ENCODE results near the gene NUP85.
"Not testable (repeated sequence)": the region's sequence is repeated elsewhere in the genome, so short reads cannot be mapped to it uniquely, and the experiment has no call there.

NUP85 gene

GRCh38 chr17:75245011-75245410 lies 39.5 kb downstream of the NUP85 start:
- Histone ChIP-seq H3K27me3 (ENCODE audit: insufficient read depth, low read length) (no peaks in the 10 kb centered on the region), H3K27ac (ENCODE audit: low read length) (no peak overlapping the region), H3K36me3 (ENCODE audit: insufficient read depth, low read depth, low read length) (peaks cover 63% of the 10 kb centered on the region), H3K9ac (ENCODE audit: low read depth, low read length) (no peak overlapping the region), H3K4me1 (ENCODE audit: insufficient read depth, low read length) (peaks cover 4% of the 10 kb centered on the region), H3K4me3 (ENCODE audit: low read length) (no peak overlapping the region), H3K9me3 (ENCODE audit: insufficient read depth, low read depth, low read length) (no peaks in the 10 kb centered on the region)

GRCh38 chr17:75246404-75246803 lies 40.9 kb downstream of the NUP85 start:
- H3K9ac ChIP-seq (ENCODE audit: low read depth, low read length) = no peak overlapping the region
- peaks cover 4% of the 10 kb centered on the region for H3K4me1 ChIP-seq (ENCODE audit: insufficient read depth, low read length)

DNA sequence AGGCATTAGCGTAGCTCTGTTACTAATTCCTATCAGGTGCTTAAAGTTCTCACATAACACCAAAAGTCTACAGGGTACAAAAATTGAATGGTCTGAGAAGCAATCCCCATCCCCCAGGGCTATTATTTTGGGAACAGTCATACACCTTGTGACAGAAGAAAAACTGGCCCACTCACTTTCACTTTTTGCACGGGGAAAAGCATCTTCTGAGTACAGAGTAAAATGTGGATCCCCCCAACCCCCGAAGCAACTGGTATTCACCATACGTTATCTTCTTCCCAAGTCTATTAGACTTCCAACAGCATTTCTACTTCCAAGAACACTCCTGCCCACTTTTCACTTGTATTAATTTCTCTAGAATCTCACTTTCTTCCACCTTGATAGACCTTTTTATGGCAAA lies 44.1 kb downstream of the NUP85 start:
- H3K9ac ChIP-seq (ENCODE audit: low read depth, low read length) = no peak overlapping the region
- peaks cover 7% of the 10 kb centered on the region for H3K4me1 ChIP-seq (ENCODE audit: insufficient read depth, low read length)
- no peaks in the 10 kb centered on the region for H3K27me3 ChIP-seq (ENCODE audit: insufficient read depth, low read length)
- H3K4me3 ChIP-seq (ENCODE audit: low read length) = no peak overlapping the region
- no peak overlapping the region for H3K27ac ChIP-seq (ENCODE audit: low read length)
- H3K36me3 ChIP-seq (ENCODE audit: insufficient read depth, low read depth, low read length) = peaks cover 24% of the 10 kb centered on the region
- H3K9me3 ChIP-seq (ENCODE audit: insufficient read depth, low read depth, low read length) = no peaks in the 10 kb centered on the region

More at GRCh38 chr17:75246404-75246803, 40.9 kb downstream of the NUP85 start:
- H3K27me3 ChIP-seq (ENCODE audit: insufficient read depth, low read length) = no peaks in the 10 kb centered on the region
- no peaks in the 10 kb centered on the region for H3K9me3 ChIP-seq (ENCODE audit: insufficient read depth, low read depth, low read length)
- peaks cover 54% of the 10 kb centered on the region for H3K36me3 ChIP-seq (ENCODE audit: insufficient read depth, low read depth, low read length)
- H3K27ac ChIP-seq (ENCODE audit: low read length) = no peak overlapping the region
- no peak overlapping the region for H3K4me3 ChIP-seq (ENCODE audit: low read length)

DNA sequence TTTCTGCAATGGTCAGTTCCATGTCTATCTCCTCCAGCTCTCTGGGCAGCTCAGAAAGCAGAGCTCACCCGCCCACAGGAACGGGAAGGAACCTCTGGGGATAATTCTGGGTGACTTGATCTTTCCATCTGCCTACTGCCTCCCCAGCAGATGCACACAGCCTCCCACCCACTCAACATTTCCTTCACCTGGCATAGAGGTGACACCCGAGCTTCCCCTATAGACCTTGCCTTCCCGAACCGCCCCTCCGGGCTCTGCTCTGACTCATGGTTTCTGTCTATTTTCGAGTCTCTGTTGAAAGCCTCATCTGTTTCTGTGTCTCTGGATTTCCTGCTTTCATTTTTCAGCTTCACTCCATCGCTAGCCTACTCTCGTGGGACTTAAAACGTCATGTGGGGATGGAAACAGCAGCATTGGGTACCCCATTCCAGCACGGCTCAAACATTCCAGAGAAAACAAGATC lies 44.6 kb downstream of the NUP85 start:
- no peaks in the 10 kb centered on the region for H3K9me3 ChIP-seq (ENCODE audit: insufficient read depth, low read depth, low read length)
- no peak overlapping the region for H3K27ac ChIP-seq (ENCODE audit: low read length)
- no peaks in the 10 kb centered on the region for H3K27me3 ChIP-seq (ENCODE audit: insufficient read depth, low read length)
- H3K9ac ChIP-seq (ENCODE audit: low read depth, low read length) = peak overlapping the region; percentile 48; the same call in 1 of the 2 replicates
- peaks cover 19% of the 10 kb centered on the region for H3K36me3 ChIP-seq (ENCODE audit: insufficient read depth, low read depth, low read length)
- H3K4me1 ChIP-seq (ENCODE audit: insufficient read depth, low read length) = peaks cover 7% of the 10 kb centered on the region
- no peak overlapping the region for H3K4me3 ChIP-seq (ENCODE audit: low read length)

DNA sequence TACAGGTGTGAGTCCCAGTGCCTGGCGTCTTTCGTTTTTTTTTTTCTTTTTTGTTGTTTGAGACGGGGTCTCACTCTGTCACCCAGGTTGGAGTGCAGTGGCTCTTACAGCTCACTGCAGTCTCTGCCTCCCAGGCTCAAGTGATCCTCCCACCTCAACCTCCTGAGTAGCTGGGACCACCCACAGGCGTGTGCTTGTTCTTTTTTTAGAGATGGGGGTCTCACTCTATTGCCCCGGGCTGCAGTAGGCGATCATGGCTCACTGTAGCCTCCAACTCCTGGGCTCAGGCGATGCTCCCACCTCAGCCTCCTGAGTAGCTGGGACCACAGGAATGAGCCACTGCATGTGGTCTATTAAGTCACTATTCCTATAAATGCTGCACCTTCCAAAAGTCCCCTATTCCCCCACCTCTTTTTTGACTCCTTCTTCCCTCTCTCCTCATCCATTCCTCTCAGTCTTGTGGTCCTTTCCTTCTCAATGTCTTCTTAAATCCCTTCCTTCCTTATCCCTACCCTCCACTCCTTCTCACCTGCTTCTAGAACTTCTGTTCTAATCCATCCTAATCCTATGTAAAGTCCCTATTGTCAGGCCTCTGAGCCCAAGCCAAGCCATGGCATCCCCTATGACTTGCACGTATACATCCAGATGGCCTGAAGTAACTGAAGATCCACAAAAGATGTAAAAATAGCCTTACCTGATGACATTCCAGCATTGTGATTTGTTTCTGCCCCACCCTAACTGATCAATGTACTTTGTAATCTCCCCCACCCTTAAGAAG lies 46.7 kb downstream of the NUP85 start:
- H3K27ac ChIP-seq (ENCODE audit: low read length) = no peak overlapping the region
- no peaks in the 10 kb centered on the region for H3K9me3 ChIP-seq (ENCODE audit: insufficient read depth, low read depth, low read length)
- no peaks in the 10 kb centered on the region for H3K27me3 ChIP-seq (ENCODE audit: insufficient read depth, low read length)
- no peak overlapping the region for H3K4me3 ChIP-seq (ENCODE audit: low read length)
- H3K4me1 ChIP-seq (ENCODE audit: insufficient read depth, low read length) = peaks cover 7% of the 10 kb centered on the region
- H3K9ac ChIP-seq (ENCODE audit: low read depth, low read length) = no peak overlapping the region
- H3K36me3 ChIP-seq (ENCODE audit: insufficient read depth, low read depth, low read length) = no peaks in the 10 kb centered on the region

DNA sequence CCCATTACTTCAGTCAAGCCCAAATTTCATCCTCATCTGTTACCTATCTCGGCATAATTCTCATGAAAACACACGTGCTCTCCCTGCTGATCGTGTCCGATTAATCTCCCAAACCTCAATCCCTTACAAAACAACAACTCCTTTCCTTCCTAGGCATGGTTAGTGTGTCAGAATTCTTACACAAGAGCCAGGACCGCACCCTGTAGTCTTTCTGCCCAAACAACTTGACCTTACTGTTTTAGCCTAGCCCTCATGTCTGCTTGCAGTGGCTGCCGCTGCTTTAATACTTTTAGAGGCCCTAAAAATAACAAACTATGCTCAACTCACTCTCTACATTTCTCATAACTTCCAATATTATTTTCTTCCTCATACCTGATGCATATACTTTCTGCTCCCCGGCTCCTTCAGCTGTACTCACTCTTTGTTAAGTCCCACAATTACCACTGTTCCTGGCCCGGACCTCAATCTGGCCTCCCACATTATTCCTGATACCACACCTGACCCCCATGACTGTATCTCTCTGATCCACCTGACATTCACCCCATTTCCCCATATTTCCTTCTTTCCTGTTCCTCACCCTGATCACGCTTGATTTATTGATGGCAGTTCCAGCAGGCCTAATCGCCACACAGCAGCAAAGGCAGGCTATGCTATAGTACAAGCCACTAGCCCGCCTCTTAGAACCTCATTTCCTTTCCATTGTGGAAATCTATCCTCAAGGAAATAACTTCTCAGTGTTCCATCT lies 50.6 kb downstream of the NUP85 start:
- not testable (repeated sequence) for H3K27ac ChIP-seq (ENCODE audit: low read length); H3K4me1 ChIP-seq (ENCODE audit: insufficient read depth, low read length); H3K36me3 ChIP-seq (ENCODE audit: insufficient read depth, low read depth, low read length); H3K9me3 ChIP-seq (ENCODE audit: insufficient read depth, low read depth, low read length); H3K9ac ChIP-seq (ENCODE audit: low read depth, low read length); H3K27me3 ChIP-seq (ENCODE audit: insufficient read depth, low read length); H3K4me3 ChIP-seq (ENCODE audit: low read length)

GRCh38 chr17:75257228-75257627 lies 51.7 kb downstream of the NUP85 start:
- not testable (repeated sequence) for H3K27me3 ChIP-seq (ENCODE audit: insufficient read depth, low read length); H3K9me3 ChIP-seq (ENCODE audit: insufficient read depth, low read depth, low read length); H3K9ac ChIP-seq (ENCODE audit: low read depth, low read length); H3K27ac ChIP-seq (ENCODE audit: low read length); H3K4me3 ChIP-seq (ENCODE audit: low read length); H3K4me1 ChIP-seq (ENCODE audit: insufficient read depth, low read length); H3K36me3 ChIP-seq (ENCODE audit: insufficient read depth, low read depth, low read length)

GRCh38 chr17:75260641-75261335 lies 55.3 kb downstream of the NUP85 start:
- H3K27ac ChIP-seq (ENCODE audit: low read length) = no peak overlapping the region
- no peaks in the 10 kb centered on the region for H3K9me3 ChIP-seq (ENCODE audit: insufficient read depth, low read depth, low read length)
- peak overlapping the region; percentile 100 for H3K4me3 ChIP-seq (ENCODE audit: low read length)
- peaks cover 6% of the 10 kb centered on the region; the same call in 1 of the 2 replicates for H3K4me1 ChIP-seq (ENCODE audit: insufficient read depth, low read length)
- H3K27me3 ChIP-seq (ENCODE audit: insufficient read depth, low read length) = no peaks in the 10 kb centered on the region
- peaks cover 29% of the 10 kb centered on the region for H3K36me3 ChIP-seq (ENCODE audit: insufficient read depth, low read depth, low read length)
- peak overlapping the region; percentile 99 for H3K9ac ChIP-seq (ENCODE audit: low read depth, low read length)

DNA sequence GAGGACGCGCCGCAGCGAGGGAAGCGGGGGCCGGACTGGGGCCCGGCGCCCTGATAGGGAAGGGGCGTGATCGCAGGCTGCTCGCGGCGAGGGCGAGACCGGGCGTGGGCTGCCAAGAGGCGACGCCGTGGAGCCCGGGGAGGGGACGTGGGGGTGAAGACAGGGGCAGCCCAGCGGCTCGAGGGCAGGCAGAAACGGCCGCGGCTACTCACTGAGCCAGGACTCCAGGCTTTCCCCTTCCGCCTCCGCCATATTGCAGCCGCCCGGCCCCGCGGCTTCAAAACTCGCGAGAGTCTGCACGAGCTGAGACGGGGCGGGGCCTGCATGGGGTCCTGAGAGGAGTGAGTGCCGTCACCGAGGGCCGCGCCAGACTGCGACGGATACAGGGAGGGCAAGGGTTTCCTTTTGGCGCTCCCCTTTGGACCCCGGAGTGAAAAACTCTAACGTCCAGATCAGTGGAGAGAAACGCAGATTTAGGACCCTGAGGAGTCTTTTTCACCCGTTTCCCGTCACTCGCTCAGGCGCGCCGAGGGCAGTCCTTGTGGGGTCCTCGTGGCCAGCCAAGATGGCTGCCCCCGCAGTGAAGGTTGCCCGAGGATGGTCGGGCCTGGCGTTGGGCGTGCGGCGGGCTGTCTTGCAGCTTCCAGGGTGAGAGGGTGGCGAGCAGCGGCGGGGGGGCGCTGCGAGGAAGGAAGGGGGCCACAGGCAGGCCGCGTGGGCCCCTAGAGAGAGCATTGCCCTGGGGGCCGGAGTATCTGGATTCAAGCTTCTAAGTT lies 56.0 kb downstream of the NUP85 start, which contains the start of the genes GGA3 and MRPS7:
GGA3 (minus strand) TSS at position 271 of the 776 bp plus-strand sequence; CDS start at position 252, 19 bp downstream.
MRPS7 (plus strand) TSS at position 544 of the 776 bp plus-strand sequence; CDS start at position 566, 22 bp downstream.
- peak within 1 kb of the TSS; percentile 99 for H3K9ac ChIP-seq (ENCODE audit: low read depth, low read length)
- H3K27ac ChIP-seq (ENCODE audit: low read length) = peak within 1 kb of the TSS; percentile 93
- peaks cover 6% of the 10 kb centered on the region; the same call in 1 of the 2 replicates for H3K4me1 ChIP-seq (ENCODE audit: insufficient read depth, low read length)
- no peaks in the 10 kb centered on the region for H3K9me3 ChIP-seq (ENCODE audit: insufficient read depth, low read depth, low read length)
- H3K36me3 ChIP-seq (ENCODE audit: insufficient read depth, low read depth, low read length) = peaks cover 36% of the 10 kb centered on the region
- no peaks in the 10 kb centered on the region for H3K27me3 ChIP-seq (ENCODE audit: insufficient read depth, low read length)
- peak within 1 kb of the TSS; percentile 100 for H3K4me3 ChIP-seq (ENCODE audit: low read length)

GRCh38 chr17:75262112-75262606 lies 56.7 kb downstream of the NUP85 start:
- Histone ChIP-seq H3K4me1 (ENCODE audit: insufficient read depth, low read length) (peaks cover 6% of the 10 kb centered on the region; the same call in 1 of the 2 replicates), H3K36me3 (ENCODE audit: insufficient read depth, low read depth, low read length) (peaks cover 43% of the 10 kb centered on the region), H3K9me3 (ENCODE audit: insufficient read depth, low read depth, low read length) (no peaks in the 10 kb centered on the region), H3K27me3 (ENCODE audit: insufficient read depth, low read length) (no peaks in the 10 kb centered on the region), H3K4me3 (ENCODE audit: low read length) (peak overlapping the region; percentile 100), H3K9ac (ENCODE audit: low read depth, low read length) (peak overlapping the region; percentile 99), H3K27ac (ENCODE audit: low read length) (peak overlapping the region; percentile 93)

Measured in iPS-20b (cell line).